GM18861 (cell line): ENCODE data around the gene GREM2.

ENCODE experiments used
- ATAC-seq: cut with Tn5 transposase; IDR thresholded peaks from one replicate; pipeline ENCODE4 v1.9.1; 2021; ENCODE audit not compliant: unreplicated experiment

GREM2 gene

GRCh38 chr1:240503036-240503435 lies 108.9 kb downstream of the GREM2 start:
- ATAC-seq, result no peak

DNA sequence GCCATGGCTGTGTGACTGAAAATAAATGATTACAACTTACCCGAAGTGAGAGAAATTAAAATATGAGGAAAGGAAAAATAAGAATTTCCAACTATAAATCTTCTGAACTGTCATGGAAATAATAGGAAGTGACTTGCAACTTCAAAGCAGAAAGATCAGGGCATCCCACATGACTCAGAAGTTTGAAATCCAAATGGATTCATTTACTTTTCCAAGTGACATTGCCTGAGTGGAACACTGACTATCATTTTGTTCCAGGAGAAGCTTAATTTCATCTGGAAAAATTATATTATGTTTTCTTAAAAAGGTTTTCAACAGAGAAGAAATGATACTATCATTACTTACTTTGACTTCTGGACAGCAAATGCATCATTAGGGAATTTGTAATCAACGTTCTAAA lies 110.8 kb downstream of the GREM2 start:
- ATAC-seq, result no peak

DNA sequence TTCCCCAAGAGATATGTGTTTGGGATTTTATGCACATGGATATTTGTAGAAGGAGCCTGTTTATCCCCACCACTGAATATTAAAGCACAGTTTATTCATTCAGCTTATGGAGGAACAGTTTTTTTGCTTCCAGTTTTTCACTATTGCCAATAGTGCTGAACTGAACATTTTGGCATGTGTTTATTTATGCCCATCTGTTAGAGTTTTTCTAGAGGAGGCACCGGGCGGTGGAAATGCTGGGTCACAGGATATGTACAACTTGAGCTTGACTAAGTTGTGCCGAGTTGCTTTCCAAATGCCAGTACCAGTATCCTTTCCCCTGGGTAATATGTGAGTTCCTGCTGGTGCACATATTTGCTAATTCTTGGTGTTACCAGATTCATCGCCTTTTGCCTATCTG lies 111.3 kb downstream of the GREM2 start:
- no peak for ATAC-seq

- ATAC-seq, result no peak
Observed at GRCh38 chr1:240499012-240499411, 112.9 kb downstream of the GREM2 start.

- no peak for ATAC-seq
Observed at GRCh38 chr1:240498335-240498734, 113.6 kb downstream of the GREM2 start.

- no peak for ATAC-seq
Observed at GRCh38 chr1:240497908-240498307, 114.0 kb downstream of the GREM2 start.

DNA sequence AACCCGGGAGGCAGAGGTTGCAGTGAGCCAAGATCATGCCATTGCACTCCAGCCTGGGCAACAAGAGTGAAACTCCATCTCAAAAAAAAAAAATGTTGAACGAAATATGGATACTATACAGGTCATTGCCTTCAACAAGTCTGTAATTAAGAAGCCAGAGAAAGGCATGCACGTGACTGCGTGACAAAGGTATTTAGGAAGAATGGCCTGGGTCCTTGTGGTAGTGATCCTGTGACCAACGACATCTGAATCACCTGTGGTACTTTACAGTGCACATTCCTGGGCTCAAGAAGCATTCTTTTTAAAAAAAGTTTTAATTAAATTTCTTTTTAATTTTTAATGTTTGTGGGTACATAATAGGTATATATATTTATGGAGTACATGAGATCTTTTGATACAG lies 115.0 kb downstream of the GREM2 start:
- no peak for ATAC-seq

GRCh38 chr1:240496356-240496755 lies 115.6 kb downstream of the GREM2 start:
- no peak for ATAC-seq

GRCh38 chr1:240495601-240496000 lies 116.4 kb downstream of the GREM2 start:
- no peak for ATAC-seq

DNA sequence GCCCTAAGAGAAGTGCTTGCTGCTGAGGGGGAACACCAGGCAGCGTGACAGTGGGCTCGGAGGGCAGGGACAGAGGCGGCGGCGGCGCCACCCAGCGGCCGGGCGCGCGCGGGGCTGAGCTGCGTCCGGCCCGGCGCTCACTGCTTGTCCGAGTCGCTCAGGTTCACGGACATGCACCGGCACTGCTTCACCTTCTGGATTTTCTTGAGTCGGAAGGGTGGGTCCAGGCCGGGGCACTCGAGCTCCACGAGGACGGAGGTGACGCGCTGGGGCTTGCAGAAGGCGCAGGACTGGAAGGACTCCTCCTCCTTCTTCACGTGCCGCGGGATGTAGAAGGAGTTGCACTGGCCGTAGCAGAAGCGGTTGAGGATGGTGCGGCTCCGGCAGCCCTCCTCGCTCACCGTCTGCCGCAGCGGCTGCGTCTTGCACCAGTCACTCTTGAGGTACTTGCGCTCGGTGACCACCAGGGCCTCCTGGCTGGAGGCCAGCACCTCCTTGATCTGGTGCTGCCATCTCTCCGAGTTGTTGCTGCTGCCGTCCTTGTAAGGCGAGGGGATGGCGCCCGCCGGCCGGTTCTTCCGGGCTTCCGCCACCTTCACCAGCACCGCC lies 119.0 kb downstream of the GREM2 start:
- no peak for ATAC-seq

GRCh38 chr1:240491796-240492195 lies 120.2 kb downstream of the GREM2 start:
- no peak for ATAC-seq

- ATAC-seq, result no peak
Observed at GRCh38 chr1:240491156-240491555, 120.8 kb downstream of the GREM2 start.

GRCh38 chr1:240487493-240487892 lies 124.5 kb downstream of the GREM2 start:
- no peak for ATAC-seq

GRCh38 chr1:240486611-240487010 lies 125.3 kb downstream of the GREM2 start:
- ATAC-seq, result no peak

GRCh38 chr1:240484804-240485443 lies 127.0 kb downstream of the GREM2 start:
- no peak for ATAC-seq

DNA sequence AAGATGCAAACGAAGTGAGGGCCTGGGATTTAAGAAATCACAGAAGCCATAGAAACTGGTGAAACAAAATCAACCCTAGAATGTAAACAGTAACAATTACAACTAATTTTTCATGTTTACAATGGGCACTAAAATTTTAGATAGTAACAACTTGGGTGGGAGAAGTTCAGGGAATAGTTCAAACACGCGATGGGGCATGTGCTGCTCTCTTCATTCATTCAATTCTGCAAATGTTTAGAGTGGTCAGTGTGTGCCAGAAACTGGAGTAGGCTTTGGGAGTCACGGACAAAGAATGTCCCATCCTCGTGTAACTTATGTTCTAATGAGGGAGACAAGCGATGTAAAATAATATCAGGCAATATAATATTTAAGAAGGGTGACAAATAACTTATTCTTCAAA lies 133.4 kb downstream of the GREM2 start:
- no peak for ATAC-seq

GRCh38 chr1:240475832-240476231 lies 136.1 kb downstream of the GREM2 start:
- no peak for ATAC-seq

- ATAC-seq, result no peak
Observed at GRCh38 chr1:240474133-240474614, 137.8 kb downstream of the GREM2 start.

DNA sequence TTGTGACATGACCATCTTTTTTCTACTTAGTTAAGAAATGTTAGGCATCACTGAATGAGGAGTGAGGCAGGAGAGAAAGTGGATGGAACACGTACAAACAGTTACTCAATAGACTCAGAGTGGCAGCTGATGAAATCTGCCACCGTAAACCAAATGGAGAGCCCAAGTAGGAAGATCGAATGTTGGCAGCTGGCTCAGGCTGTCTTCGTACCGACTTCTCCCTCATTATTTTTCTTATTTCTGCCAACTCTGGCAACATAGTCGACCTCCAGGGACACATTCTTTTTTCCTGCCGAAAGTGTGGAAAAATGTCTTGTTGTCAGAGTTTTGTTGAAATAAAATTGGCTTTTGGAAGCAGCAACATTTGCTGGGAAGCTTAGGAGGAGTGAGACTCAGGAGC lies 143.3 kb downstream of the GREM2 start:
- ATAC-seq, result no peak

DNA sequence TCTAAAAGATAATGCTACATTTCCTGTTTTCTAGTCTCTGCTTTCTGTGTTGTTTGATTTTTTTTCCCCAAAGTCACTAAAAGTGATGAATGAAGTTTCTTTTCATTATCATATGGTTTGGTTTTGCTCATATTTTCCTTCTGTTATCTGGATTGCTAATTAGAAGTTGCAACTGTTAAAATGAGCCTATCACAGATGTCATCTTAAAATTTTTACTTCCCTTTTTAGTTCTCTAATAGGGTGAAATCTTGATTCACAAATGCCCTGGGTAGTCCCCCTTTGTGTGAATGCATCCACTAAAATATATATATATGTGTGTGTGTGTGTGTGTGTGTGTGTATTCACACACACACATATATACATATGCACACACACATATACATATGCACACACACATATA lies 144.1 kb downstream of the GREM2 start:
- ATAC-seq, result no peak

GRCh38 chr1:240466509-240466908 lies 145.4 kb downstream of the GREM2 start:
- no peak for ATAC-seq

- ATAC-seq, result no peak
Observed at GRCh38 chr1:240465531-240465940, 146.4 kb downstream of the GREM2 start.

- ATAC-seq, result no peak
Observed at GRCh38 chr1:240464099-240464498, 147.9 kb downstream of the GREM2 start.
